ENCODE data around the gene CARD16.
"Not testable (repeated sequence)": the region's sequence is repeated elsewhere in the genome, so short reads cannot be mapped to it uniquely, and the experiment has no call there.

The CARD16 gene

GRCh38 chr11:105051559-105051958 is 6.4 kb upstream of the CARD16 start:
- in situ Hi-C loops (cut with MboI; ENCODE audit: low sequenced_read_pairs) = no loop called here

DNA sequence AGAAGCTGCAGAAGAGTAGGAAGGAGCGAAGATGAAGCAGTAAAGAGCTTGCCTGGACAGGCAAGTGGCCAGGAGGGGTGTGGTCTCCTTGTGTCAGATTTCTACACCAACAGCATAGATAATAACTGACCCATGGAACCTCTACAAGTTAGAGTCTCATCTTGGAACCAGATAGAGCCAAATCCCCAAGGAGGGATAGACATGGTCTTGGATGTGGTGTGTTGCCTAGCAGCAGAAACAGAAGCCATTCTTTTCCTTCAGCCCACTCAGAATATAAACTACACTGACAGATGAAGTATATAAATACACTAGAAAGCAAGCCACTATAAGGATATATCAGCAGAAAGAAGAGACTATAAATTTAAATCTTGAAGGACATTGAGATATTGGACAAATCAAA is 4.3 kb upstream of the CARD16 start:
- in situ Hi-C loops (cut with MboI; ENCODE audit: low sequenced_read_pairs) = no loop called here

- in situ Hi-C loops (cut with MboI; ENCODE audit: low sequenced_read_pairs) = no loop called here
Measured at GRCh38 chr11:105046898-105047579, 1.9 kb upstream of the CARD16 start.

- in situ Hi-C loops (cut with MboI; ENCODE audit: low sequenced_read_pairs) = no loop called here
Measured at GRCh38 chr11:105045676-105046296, 651 bp upstream of the CARD16 start.

DNA sequence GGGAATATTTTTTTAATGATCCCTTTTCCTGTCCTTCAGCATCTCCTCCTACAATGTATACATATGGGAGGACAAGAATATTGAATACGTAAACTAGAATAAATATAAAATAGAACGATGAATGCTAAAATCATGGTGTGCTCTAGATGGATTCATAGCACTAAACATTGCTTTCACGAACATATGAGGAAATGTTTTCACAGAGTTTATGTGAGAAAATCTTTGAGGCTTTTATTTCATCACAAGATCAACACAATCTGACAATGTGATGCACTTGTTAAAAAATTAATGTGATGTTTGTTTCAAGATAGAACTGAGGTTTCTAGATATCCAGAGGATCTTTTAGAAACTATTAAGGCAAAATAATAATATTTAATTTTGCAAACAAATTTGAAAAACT is 3.0 kb downstream of the CARD16 start:
- in situ Hi-C loops (cut with MboI; ENCODE audit: low sequenced_read_pairs) = no loop called here

- in situ Hi-C loops (cut with MboI; ENCODE audit: low sequenced_read_pairs) = no loop called here
Measured at GRCh38 chr11:105040703-105041102, 4.4 kb downstream of the CARD16 start.

- in situ Hi-C loops (cut with MboI; ENCODE audit: low sequenced_read_pairs) = no loop called here
Measured at GRCh38 chr11:105034813-105035620, 10.1 kb downstream of the CARD16 start, which contains the start of gene CASP1. Gene CASP1, minus strand, starts transcription at chr11:105035144. Its CDS starts 31 bp downstream, at chr11:105035113.

- in situ Hi-C loops (cut with MboI; ENCODE audit: low sequenced_read_pairs) = not testable (repeated sequence)
Measured at GRCh38 chr11:105034388-105034787, 10.7 kb downstream of the CARD16 start.

- in situ Hi-C loops (cut with MboI; ENCODE audit: low sequenced_read_pairs) = no loop called here
Measured at GRCh38 chr11:105033781-105034180, 11.4 kb downstream of the CARD16 start.

DNA sequence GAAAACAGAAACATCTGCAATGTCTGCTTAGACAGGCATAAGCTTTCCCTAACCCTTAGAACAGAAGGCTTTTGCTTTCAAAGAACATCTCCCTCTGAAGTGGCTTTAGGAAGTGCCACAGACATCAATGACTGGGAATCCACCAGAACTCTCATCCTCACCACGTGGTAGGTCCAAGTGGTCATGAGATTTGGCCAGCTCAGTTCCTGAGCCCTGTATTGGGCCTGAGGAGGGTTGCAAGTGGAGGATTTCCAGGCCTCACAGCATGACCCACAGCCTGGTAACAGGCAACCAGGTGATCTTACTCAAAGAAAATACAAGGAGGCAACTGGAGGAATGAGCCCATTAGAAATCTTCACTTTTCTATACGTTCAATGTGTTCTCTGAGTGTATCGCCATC is 11.8 kb downstream of the CARD16 start:
- in situ Hi-C loops (cut with MboI; ENCODE audit: low sequenced_read_pairs) = no loop called here

DNA sequence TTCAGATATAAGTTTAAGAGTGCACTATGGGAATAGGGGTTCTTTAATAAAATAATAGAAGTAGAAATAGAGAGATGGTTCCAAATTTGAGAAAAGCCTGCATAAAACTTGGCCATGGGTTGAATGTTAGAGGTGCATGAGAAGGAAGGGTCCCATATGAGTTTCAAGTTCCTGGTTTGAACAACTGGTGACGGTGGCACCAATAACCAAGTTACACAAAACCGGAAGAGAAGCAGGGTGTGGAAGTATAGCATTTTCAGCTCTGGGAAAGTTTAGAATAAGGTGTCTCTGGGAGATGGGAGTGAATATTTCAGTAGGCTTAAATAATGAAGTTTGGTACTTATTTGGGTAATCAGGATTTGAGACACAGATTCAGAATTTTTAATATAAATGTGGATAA is 12.6 kb downstream of the CARD16 start:
- in situ Hi-C loops (cut with MboI; ENCODE audit: low sequenced_read_pairs) = no loop called here

- in situ Hi-C loops (cut with MboI; ENCODE audit: low sequenced_read_pairs) = no loop called here
Measured at GRCh38 chr11:105027678-105028077, 17.5 kb downstream of the CARD16 start.

- in situ Hi-C loops (cut with MboI; ENCODE audit: low sequenced_read_pairs) = no loop called here
Measured at GRCh38 chr11:105024394-105024793, 20.7 kb downstream of the CARD16 start.

DNA sequence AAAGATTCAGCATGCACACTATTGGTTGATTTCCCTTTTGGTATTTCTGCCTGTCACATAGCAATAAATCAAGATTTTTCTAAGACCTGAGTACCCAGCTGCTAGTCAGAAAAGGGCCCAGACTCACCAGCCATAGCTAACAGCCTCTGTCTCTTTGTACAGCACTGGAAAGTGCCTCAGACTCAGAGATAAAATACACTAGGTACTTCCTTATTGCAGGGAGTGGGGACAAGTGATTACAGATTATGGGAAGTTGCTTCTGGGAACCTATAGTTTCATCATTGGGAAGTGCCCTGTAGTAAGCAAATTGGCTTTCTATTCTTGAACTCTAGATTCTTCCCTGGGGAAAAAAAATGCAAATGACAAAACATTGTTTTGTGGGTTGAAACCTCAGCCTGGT is 22.1 kb downstream of the CARD16 start, which contains the start of gene CASP5:
CASP5 (minus strand) TSS at position 166 of the 400 bp plus-strand sequence; CDS start at position 134, 32 bp downstream.
- in situ Hi-C loops (cut with MboI; ENCODE audit: low sequenced_read_pairs) = no loop called here

GRCh38 chr11:105022527-105022926 is 22.6 kb downstream of the CARD16 start:
- in situ Hi-C loops (cut with MboI; ENCODE audit: low sequenced_read_pairs) = no loop called here

GRCh38 chr11:105007463-105007862 is 37.7 kb downstream of the CARD16 start:
- in situ Hi-C loops (cut with MboI; ENCODE audit: low sequenced_read_pairs) = no loop called here

GRCh38 chr11:105005451-105005845 is 39.7 kb downstream of the CARD16 start:
- in situ Hi-C loops (cut with MboI; ENCODE audit: low sequenced_read_pairs) = no loop called here

DNA sequence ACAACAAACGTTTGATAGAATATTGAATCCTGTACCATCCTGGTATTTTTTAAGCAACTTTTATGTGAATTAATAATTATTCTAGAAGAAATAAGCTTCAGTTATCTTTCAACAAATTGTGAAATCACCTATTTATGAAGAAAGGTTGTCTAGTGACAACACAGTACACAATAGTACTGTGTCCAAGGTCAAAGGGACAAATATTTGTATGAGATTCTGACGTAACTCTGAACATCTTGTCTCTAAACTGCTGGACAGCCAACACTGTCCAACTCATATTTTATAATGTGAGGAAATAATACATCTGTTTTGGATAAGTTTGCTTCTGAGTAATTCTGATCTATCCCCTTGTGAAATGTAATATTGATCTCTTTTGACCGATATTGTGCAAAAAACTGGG is 41.1 kb downstream of the CARD16 start:
- in situ Hi-C loops (cut with MboI; ENCODE audit: low sequenced_read_pairs) = no loop called here

DNA sequence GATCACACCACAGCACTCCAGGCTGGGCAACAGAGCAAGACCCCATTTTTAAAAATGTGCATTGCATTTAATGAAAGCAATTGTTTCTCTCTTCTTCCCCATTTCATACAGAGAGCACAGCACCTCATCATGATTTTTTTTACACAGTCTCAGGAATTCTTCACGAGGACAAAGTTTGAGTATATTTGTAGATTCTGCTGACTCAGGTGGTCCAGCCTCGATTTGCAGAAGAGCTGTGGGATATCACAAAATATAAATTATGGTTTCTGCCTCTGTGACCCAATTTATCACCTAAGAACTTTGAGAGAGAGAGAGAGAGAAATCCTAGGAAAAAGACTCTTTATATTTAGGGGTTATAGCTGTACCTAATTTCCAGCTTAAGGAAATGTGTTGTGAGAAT is 42.0 kb downstream of the CARD16 start:
- in situ Hi-C loops (cut with MboI; ENCODE audit: low sequenced_read_pairs) = no loop called here

- in situ Hi-C loops (cut with MboI; ENCODE audit: low sequenced_read_pairs) = no loop called here
Measured at GRCh38 chr11:105000797-105001196, 44.3 kb downstream of the CARD16 start.

GRCh38 chr11:105000167-105000566 is 45.0 kb downstream of the CARD16 start:
- in situ Hi-C loops (cut with MboI; ENCODE audit: low sequenced_read_pairs) = no loop called here

DNA sequence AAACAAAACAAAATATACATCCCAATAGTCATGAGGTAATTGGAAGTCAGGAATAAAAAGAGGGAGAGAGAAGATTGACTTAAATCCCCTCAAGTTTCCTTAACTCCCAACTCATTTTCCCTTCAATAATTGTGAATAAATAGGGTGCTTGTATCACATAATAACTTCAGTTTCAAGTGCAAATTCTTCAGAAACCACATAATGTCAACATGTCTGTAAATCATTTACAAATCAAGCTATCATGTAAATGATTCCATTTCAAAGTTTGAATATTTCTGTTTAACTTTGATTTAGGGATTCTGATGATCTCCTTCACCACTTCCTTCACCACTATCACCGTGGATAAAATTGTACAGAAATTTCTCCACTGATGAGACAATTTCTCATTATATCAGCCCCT is 45.4 kb downstream of the CARD16 start:
- in situ Hi-C loops (cut with MboI; ENCODE audit: low sequenced_read_pairs) = no loop called here
